BLaER1 treated with 17β-estradiol and CSF1 and Interleukin-3, amounts not matched to agents 10 nM and 100 nM (cell line): ENCODE data around the gene FREY1.

Experiments
- H3K27ac ChIP-seq, 11 experiments: shearing (Covaris generic); formaldehyde crosslinking; 2 replicates each; pipeline ENCODE4 v1.8.1; 2022
- H3K27me3 ChIP-seq, 11 experiments: shearing (Covaris generic); formaldehyde crosslinking; 2 replicates each; pipeline ENCODE4 v1.8.1; 2022
- H3K36me3 ChIP-seq, 11 experiments: shearing (Covaris generic); formaldehyde crosslinking; 2 replicates each; pipeline ENCODE4 v1.8.1; 2022
- H3K4me1 ChIP-seq, 10 experiments: shearing (Covaris generic); formaldehyde crosslinking; 2 replicates each; pipeline ENCODE4 v1.8.1; 2022
- H3K4me2 ChIP-seq, 11 experiments: shearing (Covaris generic); formaldehyde crosslinking; 2 replicates each; pipeline ENCODE4 v1.8.1; 2022
- H3K4me3 ChIP-seq, 10 experiments: shearing (Covaris generic); formaldehyde crosslinking; 2 replicates each; pipeline ENCODE4 v1.8.1; 2022
- H3K9ac ChIP-seq, 11 experiments: shearing (Covaris generic); formaldehyde crosslinking; 2 replicates each; pipeline ENCODE4 v1.8.1; 2022
- H3K9me3 ChIP-seq, 11 experiments: shearing (Covaris generic); formaldehyde crosslinking; replicated peaks in 1 of 11; 2 replicates each; pipeline ENCODE4 v1.8.1; 2022
- H4K20me1 ChIP-seq, 11 experiments: shearing (Covaris generic); formaldehyde crosslinking; 2 replicates each; pipeline ENCODE4 v1.8.1; 2022
- Cebpa-rat ChIP-seq, 11 experiments: shearing (Covaris generic); IDR thresholded peaks; 2 replicates each; pipeline ENCODE4 v1.8.1; 2022

The FREY1 gene

GRCh38 chr11:45930951-45931570 is 24.0 kb upstream of the FREY1 start:
- Histone ChIP-seq H3K4me2 (peak overlapping the region; percentile 77 to 99 (median 95)), H3K36me3 (peaks cover 11 to 34% (median 20%) of the 10 kb centered on the region in 11 experiments)
- no peak for TF ChIP-seq Cebpa-rat (IDR thresholded peaks at IDR 0.05)

GRCh38 chr11:45930031-45930794 is 23.1 kb upstream of the FREY1 start:
- peaks cover 0 to 66% (median 14%) of the 10 kb centered on the region in 11 experiments; a peak in 16 of 22 replicates for H4K20me1 ChIP-seq
- no peaks in the 10 kb centered on the region for H3K9me3 ChIP-seq
- H3K4me1 ChIP-seq = peaks cover 60 to 99% (median 95%) of the 10 kb centered on the region in 10 experiments
- peak overlapping the region in 8 of 10 experiments; percentile 8 to 60 (median 42); a peak in 12 of 20 replicates for H3K4me3 ChIP-seq
- H3K4me2 ChIP-seq = peak overlapping the region; percentile 77 to 99 (median 95)
- peak overlapping the region in 10 of 11 experiments; percentile 21 to 77 (median 68); a peak in 19 of 22 replicates for H3K9ac ChIP-seq
- H3K27me3 ChIP-seq = peaks cover 0 to 26% (median 2%) of the 10 kb centered on the region in 11 experiments; a peak in 13 of 22 replicates
- H3K27ac ChIP-seq = peak overlapping the region in 10 of 11 experiments; percentile 33 to 88 (median 80); a peak in 19 of 22 replicates
- no peak for TF ChIP-seq Cebpa-rat (IDR thresholded peaks at IDR 0.05)
- peaks cover 8 to 26% (median 14%) of the 10 kb centered on the region in 11 experiments for H3K36me3 ChIP-seq

More at GRCh38 chr11:45930951-45931570, 24.0 kb upstream of the FREY1 start:
- Histone ChIP-seq H3K9me3 (no peaks in the 10 kb centered on the region), H3K27me3 (peaks cover 0 to 26% (median 0%) of the 10 kb centered on the region in 11 experiments; a peak in 8 of 22 replicates), H3K4me3 (peak overlapping the region in 1 of 10 experiments; percentile 19; a peak in 2 of 20 replicates), H3K9ac (peak overlapping the region in 8 of 11 experiments; percentile 4 to 77 (median 72); a peak in 14 of 22 replicates), H3K27ac (peak overlapping the region in 9 of 11 experiments; percentile 1 to 88 (median 79); a peak in 16 of 22 replicates), H3K4me1 (peaks cover 68 to 100% (median 94%) of the 10 kb centered on the region in 10 experiments), H4K20me1 (peaks cover 0 to 75% (median 14%) of the 10 kb centered on the region in 11 experiments; a peak in 16 of 22 replicates)

- peaks cover 53 to 99% (median 90%) of the 10 kb centered on the region in 10 experiments for H3K4me1 ChIP-seq
Observed at GRCh38 chr11:45929486-45930030, 22.5 kb upstream of the FREY1 start.

GRCh38 chr11:45928535-45929215 is 21.6 kb upstream of the FREY1 start:
- H3K9ac ChIP-seq = peak overlapping the region in 7 of 11 experiments; percentile 14 to 76 (median 66); a peak in 9 of 22 replicates
- H4K20me1 ChIP-seq = peaks cover 0 to 51% (median 12%) of the 10 kb centered on the region in 11 experiments; a peak in 16 of 22 replicates
- peaks cover 51 to 99% (median 90%) of the 10 kb centered on the region in 10 experiments for H3K4me1 ChIP-seq
- H3K9me3 ChIP-seq = no peaks in the 10 kb centered on the region
- peak overlapping the region in 8 of 11 experiments; percentile 76 to 88 (median 82); a peak in 14 of 22 replicates for H3K27ac ChIP-seq
- TF ChIP-seq Cebpa-rat (IDR thresholded peaks at IDR 0.05) = no peak
- peaks cover 3 to 21% (median 15%) of the 10 kb centered on the region in 11 experiments; a peak in 13 of 22 replicates for H3K27me3 ChIP-seq
- H3K4me2 ChIP-seq = peak overlapping the region in 10 of 11 experiments; percentile 8 to 99 (median 95); a peak in 18 of 22 replicates
- peaks cover 0 to 11% (median 0%) of the 10 kb centered on the region in 11 experiments; a peak in 5 of 22 replicates for H3K36me3 ChIP-seq
- H3K4me3 ChIP-seq = no peak overlapping the region

More at GRCh38 chr11:45929486-45930030, 22.5 kb upstream of the FREY1 start:
- peaks cover 0 to 21% (median 7%) of the 10 kb centered on the region in 11 experiments; a peak in 15 of 22 replicates for H3K27me3 ChIP-seq
- peak overlapping the region in 10 of 11 experiments; percentile 33 to 88 (median 80); a peak in 19 of 22 replicates for H3K27ac ChIP-seq
- H3K36me3 ChIP-seq = peaks cover 1 to 19% (median 7%) of the 10 kb centered on the region in 11 experiments; a peak in 15 of 22 replicates
- peak overlapping the region in 10 of 11 experiments; percentile 21 to 77 (median 68); a peak in 19 of 22 replicates for H3K9ac ChIP-seq
- no peaks in the 10 kb centered on the region for H3K9me3 ChIP-seq
- no peak for TF ChIP-seq Cebpa-rat (IDR thresholded peaks at IDR 0.05)
- peak overlapping the region in 8 of 10 experiments; percentile 8 to 60 (median 42); a peak in 11 of 20 replicates for H3K4me3 ChIP-seq
- H3K4me2 ChIP-seq = peak overlapping the region; percentile 77 to 99 (median 95)
- H4K20me1 ChIP-seq = peaks cover 0 to 60% (median 14%) of the 10 kb centered on the region in 11 experiments; a peak in 16 of 22 replicates

GRCh38 chr11:45927684-45928413 is 20.8 kb upstream of the FREY1 start:
- H3K4me2 ChIP-seq = peak overlapping the region in 9 of 11 experiments; percentile 86 to 99 (median 95); a peak in 18 of 22 replicates
- peaks cover 50 to 99% (median 90%) of the 10 kb centered on the region in 10 experiments for H3K4me1 ChIP-seq
- peaks cover 0 to 42% (median 12%) of the 10 kb centered on the region in 11 experiments; a peak in 16 of 22 replicates for H4K20me1 ChIP-seq
- H3K27me3 ChIP-seq = peaks cover 10 to 26% (median 23%) of the 10 kb centered on the region in 11 experiments
- peak overlapping the region in 6 of 11 experiments; percentile 24 to 88 (median 82); a peak in 5 of 22 replicates for H3K27ac ChIP-seq
- H3K9ac ChIP-seq = no peak overlapping the region; a peak in 2 of 22 replicates
- no peaks in the 10 kb centered on the region for H3K9me3 ChIP-seq
- no peak overlapping the region for H3K4me3 ChIP-seq
- H3K36me3 ChIP-seq = peaks cover 0 to 9% (median 0%) of the 10 kb centered on the region in 11 experiments; a peak in 4 of 22 replicates
- no peak for TF ChIP-seq Cebpa-rat (IDR thresholded peaks at IDR 0.05)

GRCh38 chr11:45927332-45927683 is 20.2 kb upstream of the FREY1 start:
- H3K9ac ChIP-seq = no peak overlapping the region

More at GRCh38 chr11:45927332-45927683, 20.2 kb upstream of the FREY1 start:
- Histone ChIP-seq H4K20me1 (peaks cover 0 to 41% (median 12%) of the 10 kb centered on the region in 11 experiments; a peak in 16 of 22 replicates), H3K27me3 (peaks cover 16 to 31% (median 23%) of the 10 kb centered on the region in 11 experiments), H3K27ac (0 out of 22 replicates have a peak overlapping the region, but pooled peaks of 1 of the 11 experiments have one; percentile 88), H3K9me3 (no peaks in the 10 kb centered on the region), H3K4me3 (no peak overlapping the region), H3K4me2 (peak overlapping the region in 8 of 11 experiments; percentile 50 to 99 (median 94); a peak in 16 of 22 replicates), H3K4me1 (peaks cover 50 to 99% (median 90%) of the 10 kb centered on the region in 10 experiments), H3K36me3 (peaks cover 0 to 9% (median 0%) of the 10 kb centered on the region in 11 experiments; a peak in 4 of 22 replicates)
- no peak for TF ChIP-seq Cebpa-rat (IDR thresholded peaks at IDR 0.05)
